ENCODE results near the gene ZFYVE28.

GRCh38 chr4:2462218-2462991 lies 44.0 kb upstream of the ZFYVE28 start:
- TF ChIP-seq CTCF (IDR thresholded peaks at IDR 0.05), result peak in 3 of 6 experiments; percentile 57 to 64 (median 63)
- TF ChIP-seq POLR2A (IDR thresholded peaks at IDR 0.05), result no peak

Measured in adrenal gland (tissue), 5 donors.